Neutrophil (primary cell): ENCODE results near the gene MESP2.

Source experiments
- H3K27ac ChIP-seq: fragments of 200-600 bp; sonication (generic); 2 replicates; pipeline ENCODE4 v1.5.1; 2016; ENCODE audit warnings: mild to moderate bottlenecking, moderate library complexity
- H3K27me3 ChIP-seq: fragments of 200-600 bp; sonication (generic); 2 replicates; pipeline ENCODE4 v1.6.0; 2016; ENCODE audit warnings: mild to moderate bottlenecking
- H3K36me3 ChIP-seq: fragments of 200-600 bp; sonication (generic); 2 replicates; pipeline ENCODE4 v1.5.1; 2017
- H3K4me1 ChIP-seq, 2 experiments: fragments of 200-600 bp in 1 of 2; sonication (generic) in 1 of 2; 1 replicate in 1 of 2; 2 replicates in 1 of 2; pipeline versions ENCODE4 v1.5.1 to v1.6.1; 2013 to 2016; ENCODE audit warnings: low read depth in 1 of 2, low read length in 1 of 2, mild to moderate bottlenecking in 1 of 2, moderate library complexity in 1 of 2; ENCODE audit not compliant: control insufficient read depth in 1 of 2, insufficient read depth in 1 of 2
- H3K4me3 ChIP-seq, 2 experiments: fragments of 200-600 bp in 1 of 2; sonication (generic) in 1 of 2; 1 replicate in 1 of 2; 2 replicates in 1 of 2; pipeline ENCODE4 v1.5.1; 2013 to 2016; ENCODE audit warnings: low read depth in 1 of 2, low read length in 1 of 2, mild to moderate bottlenecking in 1 of 2, moderate library complexity in 1 of 2
- H3K9me3 ChIP-seq: fragments of 200-600 bp; sonication (generic); 2 replicates; pipeline ENCODE4 v1.5.1; 2016
- CTCF ChIP-seq: fragments of 200-600 bp; sonication (generic); IDR thresholded peaks from 2 replicates; pipeline ENCODE4 v1.5.1; 2016; ENCODE audit warnings: antibody characterized with exemption

MESP2 gene

GRCh38 chr15:89818287-89818686 lies 42.2 kb downstream of the MESP2 start:
- Histone ChIP-seq H3K36me3 (peaks cover 3% of the 10 kb centered on the region), H3K27ac (peak overlapping the region; percentile 100), H3K4me1 (peaks cover 73 to 77% of the 10 kb centered on the region in 2 experiments), H3K9me3 (no peaks in the 10 kb centered on the region), H3K4me3 (no peak overlapping the region), H3K27me3 (no peaks in the 10 kb centered on the region)
- no peak for TF ChIP-seq CTCF

GRCh38 chr15:89820666-89821611 lies 44.8 kb downstream of the MESP2 start:
- peak overlapping the region; percentile 54 to 62 for H3K4me3 ChIP-seq
- H3K9me3 ChIP-seq: no peaks in the 10 kb centered on the region
- no peaks in the 10 kb centered on the region for H3K27me3 ChIP-seq
- TF ChIP-seq CTCF: no peak
- H3K4me1 ChIP-seq: peaks cover 84 to 87% of the 10 kb centered on the region in 2 experiments
- no peaks in the 10 kb centered on the region for H3K36me3 ChIP-seq
- peak overlapping the region; percentile 99 for H3K27ac ChIP-seq

GRCh38 chr15:89822026-89822425 lies 45.9 kb downstream of the MESP2 start:
- Histone ChIP-seq H3K4me1 (peaks cover 86 to 90% of the 10 kb centered on the region in 2 experiments), H3K4me3 (peak overlapping the region; percentile 54 to 62), H3K27ac (peak overlapping the region; percentile 99), H3K36me3 (no peaks in the 10 kb centered on the region), H3K27me3 (no peaks in the 10 kb centered on the region), H3K9me3 (no peaks in the 10 kb centered on the region)
- no peak for TF ChIP-seq CTCF

GRCh38 chr15:89822611-89822950 lies 46.4 kb downstream of the MESP2 start:
- Histone ChIP-seq H3K9me3 (no peaks in the 10 kb centered on the region), H3K27me3 (no peaks in the 10 kb centered on the region), H3K4me1 (peaks cover 88 to 92% of the 10 kb centered on the region in 2 experiments), H3K27ac (peak overlapping the region; percentile 99), H3K36me3 (no peaks in the 10 kb centered on the region), H3K4me3 (peak overlapping the region; percentile 54 to 62)
- no peak for TF ChIP-seq CTCF

- Histone ChIP-seq H3K4me1 (peaks cover 91 to 98% of the 10 kb centered on the region in 2 experiments), H3K27ac (peak overlapping the region; percentile 99), H3K27me3 (no peaks in the 10 kb centered on the region), H3K9me3 (no peaks in the 10 kb centered on the region), H3K36me3 (no peaks in the 10 kb centered on the region), H3K4me3 (peak overlapping the region; percentile 19 to 62)
- peak; percentile 18 for TF ChIP-seq CTCF
Measured at GRCh38 chr15:89822951-89823711, 47.0 kb downstream of the MESP2 start.
